PFSK-1 (cell line): ENCODE data around the gene OR3A1.

Experiments used
- FOXP2 ChIP-seq: optimal IDR thresholded peaks from 2 replicates; pipeline ENCODE3; 2011; ENCODE audit warnings: borderline replicate concordance, control low read depth, inconsistent platforms; ENCODE audit not compliant: insufficient read depth; ENCODE audit errors: extremely low read length, extremely low read depth
- POLR2AphosphoS5 ChIP-seq: IDR thresholded peaks from 2 replicates; pipeline ENCODE4 v1.6.1; 2012; ENCODE audit warnings: low read depth, mild to moderate bottlenecking, control low read depth, low read length, moderate library complexity
- REST ChIP-seq, 2 experiments: IDR thresholded peaks; 2 replicates each; pipeline versions ENCODE4 v1.6.1 to v1.8.0; 2011 to 2012; ENCODE audit warnings: low read depth in 2 of 2, low read length in 2 of 2, control low read depth in 1 of 2, inconsistent platforms in 1 of 2, mild to moderate bottlenecking in 1 of 2, moderate library complexity in 1 of 2; ENCODE audit not compliant: insufficient read depth in 1 of 2
- SIN3A ChIP-seq: IDR thresholded peaks from 2 replicates; pipeline ENCODE4 v1.6.1; 2012; ENCODE audit warnings: mild to moderate bottlenecking, low read length, moderate library complexity, borderline replicate concordance; ENCODE audit not compliant: insufficient read depth
- TAF1 ChIP-seq: IDR thresholded peaks from 2 replicates; pipeline ENCODE4 v1.6.1; 2012; ENCODE audit warnings: low read length, control low read depth, borderline replicate concordance; ENCODE audit not compliant: insufficient read depth

Gene OR3A1

GRCh38 chr17:3295632-3296031 lies 2.5 kb downstream of the OR3A1 start:
- TF ChIP-seq TAF1 = no peak
- TF ChIP-seq POLR2AphosphoS5 = no peak
- no peak for TF ChIP-seq SIN3A
- no peak for TF ChIP-seq FOXP2

- TF ChIP-seq TAF1 (no peak), SIN3A (no peak), FOXP2 (no peak), REST (IDR thresholded peaks at IDR 0.05; ENCODE audit: insufficient read depth in 1 of 2, low read depth in 2 of 2, low read length in 2 of 2) (no peak), POLR2AphosphoS5 (no peak)
Observed at GRCh38 chr17:3282901-3283300, 15.3 kb downstream of the OR3A1 start.

GRCh38 chr17:3276126-3276525 lies 22.0 kb downstream of the OR3A1 start:
- TF ChIP-seq REST (IDR thresholded peaks at IDR 0.05; ENCODE audit: insufficient read depth in 1 of 2, low read depth in 2 of 2, low read length in 2 of 2) (no peak), POLR2AphosphoS5 (no peak), FOXP2 (no peak)

- TF ChIP-seq POLR2AphosphoS5 (no peak), REST (IDR thresholded peaks at IDR 0.05; ENCODE audit: insufficient read depth in 1 of 2, low read depth in 2 of 2, low read length in 2 of 2) (no peak), TAF1 (no peak), SIN3A (no peak), FOXP2 (no peak)
Observed at GRCh38 chr17:3271072-3271848, 26.9 kb downstream of the OR3A1 start.

- TF ChIP-seq TAF1 (no peak), REST (IDR thresholded peaks at IDR 0.05; ENCODE audit: insufficient read depth in 1 of 2, low read depth in 2 of 2, low read length in 2 of 2) (no peak), FOXP2 (no peak), SIN3A (no peak), POLR2AphosphoS5 (no peak)
Observed at GRCh38 chr17:3260600-3260999, 37.6 kb downstream of the OR3A1 start.
